HG03575 (cell line): ENCODE measurements around the gene SPEF1.

Experiments
- ATAC-seq: cut with Tn5 transposase; IDR thresholded peaks from one replicate; pipeline ENCODE4 v1.9.1; 2021; ENCODE audit not compliant: unreplicated experiment, insufficient number of reproducible peaks, low FRiP score; ENCODE audit errors: extremely low read depth

The SPEF1 gene

GRCh38 chr20:3771552-3772058, 9.6 kb downstream of the SPEF1 start:
- no peak for ATAC-seq

GRCh38 chr20:3768342-3769130, 12.7 kb downstream of the SPEF1 start:
- no peak for ATAC-seq

- peak; percentile 86 for ATAC-seq
These were observed 13.6 kb downstream of the SPEF1 start, which contains the start of gene ADISSP for GRCh38 chr20:3767427-3768341. TSS of gene ADISSP (minus strand) at chr20:3767753. CDS start at chr20:3760100, 7,653 bp downstream.

GRCh38 chr20:3767110-3767426, 14.2 kb downstream of the SPEF1 start:
- ATAC-seq, result no peak

GRCh38 chr20:3766422-3767109, 14.7 kb downstream of the SPEF1 start:
- no peak for ATAC-seq

- no peak for ATAC-seq
These were observed 15.9 kb downstream of the SPEF1 start for GRCh38 chr20:3765171-3765882.

GRCh38 chr20:3764659-3765058, 16.6 kb downstream of the SPEF1 start:
- ATAC-seq, result no peak

- no peak for ATAC-seq
These were observed 17.3 kb downstream of the SPEF1 start for GRCh38 chr20:3763671-3764601.

GRCh38 chr20:3760655-3761348, 20.4 kb downstream of the SPEF1 start:
- ATAC-seq, result no peak

- no peak for ATAC-seq
These were observed 21.4 kb downstream of the SPEF1 start for GRCh38 chr20:3759884-3760283.

GRCh38 chr20:3759316-3759823, 21.9 kb downstream of the SPEF1 start:
- no peak for ATAC-seq

GRCh38 chr20:3758566-3758965, 22.7 kb downstream of the SPEF1 start:
- ATAC-seq, result no peak

- ATAC-seq, result no peak
These were observed 24.0 kb downstream of the SPEF1 start for GRCh38 chr20:3757268-3757667.

GRCh38 chr20:3755814-3756480, 25.3 kb downstream of the SPEF1 start:
- ATAC-seq, result no peak

- ATAC-seq, result no peak
These were observed 26.0 kb downstream of the SPEF1 start for GRCh38 chr20:3755269-3755668.

GRCh38 chr20:3754276-3754630, 27.0 kb downstream of the SPEF1 start:
- no peak for ATAC-seq
